ENCODE measurements around the gene ZFR2.
"Not testable (repeated sequence)": the region's sequence is repeated elsewhere in the genome, so short reads cannot be mapped to it uniquely, and the experiment has no call there.

The ZFR2 gene

DNA sequence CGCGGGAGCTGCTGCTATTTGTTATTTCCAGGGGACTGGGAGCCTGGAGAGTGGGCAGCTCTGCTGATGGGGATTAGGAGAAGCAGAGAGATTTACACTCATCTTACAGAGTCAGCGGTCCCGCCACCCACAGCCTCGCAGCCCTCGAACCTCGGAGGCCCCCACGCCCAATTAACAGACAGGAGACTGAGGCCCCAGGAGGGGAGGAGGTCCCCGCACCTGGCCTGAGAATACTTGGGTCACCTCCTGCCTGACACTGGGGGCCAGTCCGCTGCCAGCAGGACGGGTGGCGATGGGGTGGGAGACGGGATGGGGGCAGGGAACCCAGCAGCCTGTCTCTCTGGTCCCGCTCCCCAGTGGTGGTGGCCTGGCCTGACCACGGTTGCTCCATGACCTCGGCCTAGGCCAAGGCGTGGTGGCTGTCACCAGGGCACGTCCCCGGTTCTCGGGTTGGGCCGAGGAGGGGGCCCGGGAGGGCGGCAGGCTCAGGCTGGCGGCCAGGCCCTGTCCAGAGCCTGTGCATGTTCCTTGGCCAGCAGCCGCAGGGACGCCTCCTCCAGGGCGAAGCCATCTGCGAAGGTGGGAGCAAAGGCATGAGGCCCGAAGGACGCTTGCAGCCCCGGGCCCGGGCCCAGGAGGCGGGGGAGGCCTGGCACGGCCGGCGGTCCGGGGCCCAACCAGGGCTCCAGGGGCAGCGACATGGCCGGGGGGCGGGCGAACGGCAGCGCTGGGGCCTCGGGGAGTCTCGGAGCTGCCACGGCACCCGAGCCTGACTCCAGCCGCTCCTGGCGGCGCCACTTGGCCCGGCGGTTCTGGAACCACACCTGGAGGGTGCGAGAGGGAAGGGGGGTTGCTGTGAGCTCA lies 98.5 kb downstream of the ZFR2 start:
- no peak for DNase-seq (ENCODE audit: low spot score)

DNA sequence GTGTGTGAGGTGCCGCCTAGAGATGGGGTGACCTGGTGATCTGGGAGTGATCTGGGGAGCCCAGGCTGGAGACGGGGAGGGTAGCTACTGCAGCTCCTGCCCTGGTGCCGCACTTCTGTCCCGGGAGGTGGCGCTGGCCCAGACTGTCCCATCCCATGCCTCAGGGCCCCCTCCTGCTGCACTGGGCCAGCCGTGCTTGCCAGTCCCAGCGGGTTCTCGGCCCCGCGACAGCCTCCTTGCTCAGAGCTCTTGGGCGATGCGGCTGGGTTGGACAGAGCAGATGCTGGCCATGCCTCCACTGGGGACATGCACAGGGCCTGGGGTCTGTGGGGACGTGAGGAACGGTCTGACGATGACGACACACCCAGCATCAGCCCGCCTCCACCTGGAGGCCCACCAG lies 99.3 kb downstream of the ZFR2 start:
- DNase-seq (ENCODE audit: low spot score), result no peak

DNA sequence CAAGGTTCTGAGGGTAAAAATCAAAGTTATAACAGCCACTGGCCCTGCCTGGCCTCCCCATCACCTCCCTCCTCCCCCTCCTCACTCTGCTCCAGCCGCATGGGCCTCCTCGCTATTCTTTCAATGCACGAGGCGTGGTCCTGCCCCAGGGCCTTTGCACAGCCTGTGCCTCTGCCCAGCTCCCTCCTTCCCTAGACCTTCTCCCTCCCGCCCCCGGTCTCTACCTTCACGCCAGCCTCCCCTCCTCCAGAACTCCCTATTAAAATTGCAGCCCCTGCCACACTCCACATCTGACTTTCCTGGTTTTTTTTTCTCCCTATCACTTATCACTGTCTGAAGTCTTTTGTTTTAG lies 100.1 kb downstream of the ZFR2 start:
- no peak for DNase-seq (ENCODE audit: low spot score)

DNA sequence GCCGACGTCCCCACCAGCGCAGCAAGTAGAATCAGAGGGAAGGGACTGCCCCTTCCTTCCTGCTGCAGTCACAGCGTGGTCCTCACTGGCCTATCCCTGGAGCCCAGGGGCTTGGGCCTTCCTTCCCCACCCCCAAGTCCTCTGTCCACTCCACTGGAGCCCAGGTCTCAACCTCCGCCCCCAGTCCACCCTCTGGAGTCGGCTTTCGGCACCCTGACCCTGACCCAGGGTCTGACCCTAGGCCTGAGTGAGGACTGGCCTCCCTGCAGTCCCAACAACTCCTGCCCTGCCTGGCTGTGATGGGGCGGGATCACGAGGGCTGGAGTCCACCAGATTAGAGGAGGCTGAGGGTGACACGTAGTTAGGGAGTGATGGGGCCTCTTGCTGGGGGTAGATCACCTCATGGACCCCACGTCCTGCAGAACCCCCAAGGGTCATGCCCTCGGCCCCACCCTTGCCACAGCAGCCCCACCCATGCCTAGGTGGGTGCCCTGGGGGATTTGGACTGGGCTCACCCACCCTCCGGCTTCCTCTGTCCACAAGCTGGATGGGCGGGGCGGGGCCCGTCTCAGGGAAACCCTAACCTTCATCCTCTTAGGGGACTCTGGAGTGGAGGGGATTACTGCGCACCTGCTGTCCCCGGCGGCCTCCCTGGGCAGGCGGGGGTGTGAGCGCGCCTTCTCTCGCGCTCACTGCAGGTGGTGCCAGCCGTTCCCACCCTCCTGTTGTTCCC lies 100.7 kb downstream of the ZFR2 start:
- DNase-seq (ENCODE audit: low spot score), result no peak

DNA sequence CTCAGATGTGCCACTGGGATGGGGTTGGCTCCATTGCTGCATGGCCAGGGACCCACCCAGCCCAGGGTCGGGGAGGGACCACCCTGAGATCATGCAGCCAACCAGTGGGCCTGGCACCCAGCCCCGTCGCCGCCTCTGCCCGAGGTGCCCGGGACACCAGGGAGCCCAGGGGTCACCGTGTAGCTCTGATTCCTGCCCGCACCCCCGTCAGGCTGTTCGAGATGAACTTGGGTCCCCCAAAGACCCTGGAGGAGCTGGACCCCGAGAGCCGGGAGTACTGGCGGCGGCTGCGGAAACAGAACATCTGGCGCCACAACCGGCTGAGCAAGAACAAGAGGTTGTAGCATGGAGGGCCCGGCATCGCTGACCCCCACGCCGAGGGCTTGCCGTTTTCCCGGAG lies 101.8 kb downstream of the ZFR2 start:
- no peak for DNase-seq (ENCODE audit: low spot score)

DNA sequence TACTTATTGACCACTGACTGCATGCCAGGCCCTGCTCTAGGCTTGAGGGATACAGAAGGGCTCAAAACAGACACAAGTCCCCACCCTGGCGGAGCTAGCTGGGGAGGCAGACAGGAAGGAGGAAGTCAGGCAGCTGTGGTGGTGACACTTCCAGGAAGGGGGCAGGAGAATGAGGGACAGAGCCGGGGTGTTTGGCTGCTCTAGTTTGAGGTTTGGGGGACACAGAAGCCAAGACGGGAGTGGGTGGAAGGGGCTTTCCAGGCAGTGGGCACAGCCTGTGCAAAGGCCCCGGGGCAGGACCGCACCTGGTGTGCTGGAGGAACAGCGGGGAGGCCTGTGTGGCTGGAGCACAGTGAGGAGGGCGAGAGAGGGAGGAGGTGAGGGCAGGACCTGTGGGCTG lies 102.3 kb downstream of the ZFR2 start:
- no peak for DNase-seq (ENCODE audit: low spot score)

DNA sequence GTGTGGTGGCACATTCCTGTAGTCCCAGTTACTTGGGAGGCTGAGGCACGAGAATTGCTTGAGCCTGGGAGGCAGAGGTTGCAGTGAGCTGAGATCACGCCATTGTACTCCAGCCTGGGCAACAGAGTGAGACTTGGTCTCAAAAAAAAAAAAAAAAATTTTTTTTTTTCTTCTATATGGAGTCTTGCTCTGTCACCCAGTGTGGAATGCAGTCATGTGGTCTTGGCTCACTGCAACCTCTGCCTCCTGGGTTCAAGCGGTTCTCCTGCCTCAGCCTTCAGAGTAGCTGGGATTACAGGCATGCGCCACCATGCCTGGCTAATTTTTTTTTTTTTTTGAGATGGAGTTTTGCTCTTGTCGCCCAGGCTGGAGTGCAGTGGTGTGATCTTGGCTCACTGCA lies 103.1 kb downstream of the ZFR2 start:
- not testable (repeated sequence) for DNase-seq (ENCODE audit: low spot score)

DNA sequence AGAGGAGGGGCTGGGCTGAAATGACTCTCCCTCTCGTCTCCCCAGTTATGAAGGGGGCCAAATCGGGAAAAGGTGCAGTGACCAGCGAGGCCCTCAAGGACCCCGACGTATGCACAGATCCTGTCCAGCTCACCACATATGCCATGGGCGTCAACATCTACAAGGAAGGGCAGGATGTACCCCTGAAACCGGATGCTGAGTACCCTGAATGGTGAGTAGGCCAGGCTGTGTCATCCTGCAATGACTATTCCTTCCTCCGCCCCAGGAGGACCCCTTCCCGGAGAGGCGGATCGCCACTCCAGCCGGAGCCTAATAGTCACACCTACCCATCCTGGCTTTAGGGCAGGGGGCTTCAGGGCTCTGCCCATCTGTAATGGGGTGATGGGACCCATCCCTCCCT lies 103.7 kb downstream of the ZFR2 start:
- no peak for DNase-seq (ENCODE audit: low spot score)

DNA sequence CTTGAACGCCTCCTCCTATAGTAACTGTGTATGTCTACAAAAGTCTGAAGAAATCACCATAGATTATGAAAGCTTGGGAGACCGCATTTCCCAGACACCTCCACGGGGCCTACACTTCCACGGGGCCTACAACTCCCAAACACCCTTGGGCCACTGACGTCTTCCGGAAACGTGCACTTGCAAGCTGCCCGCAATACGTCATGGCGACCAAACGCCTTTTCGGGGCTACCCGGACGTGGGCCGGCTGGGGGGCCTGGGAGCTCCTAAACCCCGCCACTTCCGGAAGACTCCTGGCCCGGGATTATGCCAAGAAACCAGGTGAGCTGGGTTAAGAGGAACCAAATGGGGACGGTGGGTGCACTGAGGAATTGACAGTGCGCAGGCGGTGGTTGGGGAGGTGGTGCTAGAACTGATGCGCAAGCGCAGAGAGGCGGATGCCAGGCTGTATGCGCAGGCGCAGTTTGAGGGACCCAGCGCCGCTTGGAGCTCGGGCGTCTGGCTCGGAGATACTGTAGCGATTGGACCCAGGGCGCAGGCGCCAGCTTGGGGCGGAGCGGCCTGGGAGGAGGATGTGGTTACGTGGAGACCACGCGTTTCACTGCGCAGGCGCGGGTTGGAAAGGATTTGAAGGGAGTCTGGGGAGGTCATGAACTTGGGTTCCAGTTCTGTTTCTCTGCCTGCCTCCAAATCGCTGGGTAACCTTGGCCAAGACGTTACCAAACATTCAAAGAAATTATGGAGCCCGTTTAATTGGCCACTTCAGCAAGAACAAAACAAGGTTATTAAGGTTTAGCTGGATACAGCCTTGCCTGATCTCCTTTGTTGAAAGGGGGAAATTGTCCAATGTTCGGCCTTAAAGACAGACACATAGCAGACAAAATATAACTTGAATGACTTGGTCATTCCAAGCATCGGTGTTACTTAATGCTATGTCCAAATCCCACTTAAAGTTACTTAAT lies 106.1 kb downstream of the ZFR2 start, which contains the start of gene MRPL54:
Gene MRPL54, plus strand, starts transcription at position 182 of the 959 bp plus-strand sequence. Its CDS starts 19 bp downstream, at position 201.
- peak; percentile 100 for DNase-seq (ENCODE audit: low spot score)

DNA sequence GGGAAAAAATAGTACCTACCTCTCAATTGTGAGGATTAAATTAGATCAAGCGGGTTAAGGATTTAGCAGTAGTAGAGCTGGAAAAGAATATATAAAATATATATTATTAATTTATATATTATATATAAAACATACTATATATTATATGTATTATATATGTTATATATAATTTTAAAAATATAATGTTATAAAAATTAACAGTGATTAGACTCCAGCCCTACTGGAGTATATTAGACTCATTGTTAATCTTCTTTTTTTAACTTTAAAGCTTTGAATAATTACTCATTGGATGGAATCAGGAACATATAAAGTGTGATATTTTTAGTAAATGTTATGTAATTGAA lies 106.7 kb downstream of the ZFR2 start:
- no peak for DNase-seq (ENCODE audit: low spot score)

DNA sequence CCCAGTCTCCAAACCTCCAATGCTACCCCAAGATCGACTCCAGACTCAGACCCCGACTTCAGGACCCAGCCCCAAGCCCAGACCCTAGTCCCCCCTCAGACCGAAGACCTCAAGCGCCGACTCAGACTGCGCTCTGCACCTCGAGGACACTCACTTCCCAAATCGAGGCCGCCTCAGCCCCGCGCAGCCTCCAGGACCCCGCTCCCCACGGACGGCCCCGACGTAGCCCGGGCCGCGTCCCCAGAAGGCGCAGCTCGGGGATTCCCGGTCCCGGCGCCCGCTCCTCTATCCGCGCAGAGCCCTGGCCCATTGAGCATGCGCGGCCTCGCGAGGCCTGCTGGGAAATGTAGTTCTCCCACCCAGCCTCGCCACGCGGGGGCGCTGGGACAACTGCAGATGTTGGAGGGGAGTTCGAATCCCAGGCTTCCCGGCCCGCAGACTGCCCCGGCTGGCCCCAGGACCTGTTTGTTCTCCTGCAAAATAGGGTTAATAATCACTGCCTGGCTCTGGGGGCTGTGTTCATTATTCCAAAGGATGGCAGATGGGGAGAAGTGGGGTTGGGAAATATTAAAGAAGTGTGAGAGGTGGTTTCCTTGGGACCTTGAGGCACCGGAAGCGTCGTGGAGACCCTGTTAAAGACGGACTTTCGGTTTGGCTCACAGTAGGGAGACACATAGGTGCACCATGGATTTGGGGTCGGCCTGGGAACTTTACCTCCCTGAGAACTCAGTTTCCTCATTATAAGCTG lies 107.3 kb downstream of the ZFR2 start, which contains the start of gene APBA3:
Gene APBA3, minus strand, starts transcription at position 311 of the 748 bp plus-strand sequence. CDS start 1,428 bp downstream, outside the sequence.
- DNase-seq (ENCODE audit: low spot score), result peak; percentile 93

DNA sequence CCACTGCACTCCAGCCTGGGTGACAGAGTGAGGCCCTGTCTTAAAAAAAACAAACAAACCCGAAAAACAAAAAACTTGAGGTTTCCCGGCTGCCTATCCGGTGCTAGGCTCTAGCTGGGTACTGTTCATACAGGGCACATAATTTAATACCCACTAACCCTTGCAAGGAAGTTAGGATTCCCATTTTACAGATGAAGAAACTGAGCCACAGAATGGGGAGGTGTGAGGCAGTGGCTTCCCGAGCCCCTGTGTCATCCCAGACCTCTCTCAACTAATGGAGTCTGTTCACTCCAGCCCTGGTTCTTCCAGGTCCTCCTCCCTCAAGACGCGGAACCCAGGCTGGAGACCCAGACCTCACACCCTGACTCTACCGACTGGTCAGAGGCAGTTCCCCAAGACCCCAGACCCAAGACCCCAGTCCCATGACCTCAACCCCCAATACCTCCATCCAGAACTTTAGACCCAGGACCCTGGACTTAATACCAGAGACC lies 107.9 kb downstream of the ZFR2 start:
- DNase-seq (ENCODE audit: low spot score), result no peak

DNA sequence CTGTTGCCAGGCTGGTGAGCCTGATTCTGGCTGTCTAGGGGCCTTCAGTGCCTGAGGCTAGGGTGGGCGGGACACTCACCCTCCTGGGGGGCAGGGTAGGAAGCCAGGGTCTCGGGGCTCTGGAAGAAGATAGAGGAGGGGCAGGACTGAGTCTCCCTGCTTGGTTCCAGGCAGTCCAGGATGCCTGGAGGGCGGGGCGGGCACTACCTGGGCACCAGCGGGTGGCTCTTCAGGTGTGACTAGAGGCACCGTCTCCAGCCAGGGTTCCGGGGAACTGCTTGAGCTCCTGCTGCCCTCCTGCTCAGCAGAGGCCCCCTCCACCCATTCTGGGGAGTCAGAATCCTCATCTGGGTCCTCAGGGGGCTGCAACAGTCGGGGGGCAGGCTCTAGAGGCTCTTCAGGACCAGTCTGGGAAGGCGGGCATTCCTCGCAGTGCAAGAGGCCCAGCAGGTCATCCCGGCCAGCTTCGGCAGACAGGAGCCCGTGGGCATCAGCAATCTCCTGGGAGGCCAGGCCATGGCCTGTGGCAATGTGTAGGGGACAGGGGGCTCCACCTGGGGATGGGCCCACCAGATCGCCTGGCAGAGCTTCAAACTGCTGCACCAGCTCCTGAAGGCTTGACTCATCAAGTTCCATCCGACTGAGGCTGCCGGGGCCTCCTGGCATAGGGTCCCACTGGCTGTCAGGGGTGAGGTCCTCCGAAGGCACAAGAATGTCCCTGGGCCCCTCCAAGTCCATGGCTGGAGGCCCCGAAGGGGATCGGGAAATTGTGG lies 109.2 kb downstream of the ZFR2 start:
- DNase-seq (ENCODE audit: low spot score), result no peak

DNA sequence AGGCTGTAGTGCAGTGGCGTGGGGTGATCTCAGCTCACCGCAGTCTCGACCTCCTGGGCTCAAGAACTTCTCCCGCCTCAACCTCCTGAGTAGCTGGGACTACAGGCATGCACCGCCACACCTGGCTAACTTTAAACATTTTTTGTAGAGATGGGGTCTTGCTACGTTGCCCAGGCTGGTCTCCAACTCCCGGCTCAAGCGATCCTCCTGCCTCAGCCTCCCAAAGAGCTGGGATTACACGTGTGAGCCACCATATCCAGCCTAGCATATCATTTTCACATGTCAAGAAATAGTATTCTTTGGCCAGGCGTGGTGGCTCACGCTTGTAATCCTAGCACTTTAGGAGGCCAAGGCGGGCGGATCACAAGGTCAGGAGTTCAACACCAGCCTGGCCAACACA lies 110.5 kb downstream of the ZFR2 start:
- DNase-seq (ENCODE audit: low spot score), result not testable (repeated sequence)

DNA sequence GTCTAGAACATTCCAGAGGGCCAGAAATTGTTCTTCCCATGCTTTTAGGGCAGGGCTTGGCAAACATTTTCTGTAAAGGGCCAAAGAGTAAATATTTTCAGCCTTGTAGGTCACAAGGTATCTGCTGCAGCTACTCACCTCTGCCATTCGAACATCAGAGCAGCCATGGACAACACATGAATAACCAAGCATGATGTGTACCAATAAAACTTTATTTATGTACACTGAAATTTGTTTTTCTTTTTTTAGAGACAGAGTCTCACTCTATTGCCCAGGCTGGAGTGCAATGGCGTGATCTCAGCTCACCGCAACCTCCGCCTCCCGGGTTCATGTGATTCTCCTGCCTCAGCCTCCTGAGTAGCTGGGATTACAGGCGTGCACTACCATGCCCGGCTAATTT lies 111.1 kb downstream of the ZFR2 start:
- not testable (repeated sequence) for DNase-seq (ENCODE audit: low spot score)
